Esophagus squamous epithelium (tissue), 5 donors: ENCODE data around the gene FDX1. TPM values are rescaled to one million over a fixed set of nuclear protein-coding genes. Genes with fewer than 3 reads are reported as not detected.

Experiments
- DNase-seq: peaks from one replicate; lab custom pipeline; 2025; lab: John Stamatoyannopoulos, UW
- H3K27ac ChIP-seq, 4 donors: fragments of 200-600 bp; sonication (generic); one replicate each; pipeline ENCODE4 v1.5.1; 2016 to 2019; ENCODE audit warnings: mild to moderate bottlenecking in 1 of 4
- H3K27me3 ChIP-seq, 4 donors: fragments of 200-600 bp; sonication (generic); 1 replicate in 3 of 4; 2 replicates in 1 of 4; pipeline versions ENCODE4 v1.5.1 to v1.6.0; 2017 to 2021; ENCODE audit warnings: antibody characterized with exemption in 1 of 4
- H3K36me3 ChIP-seq, 3 donors: fragments of 200-600 bp; sonication (generic); one replicate each; pipeline ENCODE4 v1.5.1; 2016 to 2019
- H3K4me1 ChIP-seq, 3 donors: fragments of 200-600 bp; sonication (generic); one replicate each; pipeline ENCODE4 v1.5.1; 2017 to 2019
- H3K4me3 ChIP-seq, 4 donors: fragments of 200-600 bp; sonication (generic); 1 replicate in 3 of 4; 2 replicates in 1 of 4; pipeline ENCODE4 v1.5.1; 2016 to 2019; ENCODE audit warnings: mild to moderate bottlenecking in 2 of 4, moderate library complexity in 1 of 4
- H3K9me3 ChIP-seq, 3 donors: fragments of 200-600 bp; sonication (generic); one replicate each; pipeline ENCODE4 v1.5.1; 2016 to 2019
- CTCF ChIP-seq, 6 experiments: fragments of 450-650 bp in 4 of 6; fragments of 200-600 bp in 2 of 6; sonication (generic) in 2 of 6; IDR thresholded peaks; one replicate each; pipeline ENCODE4 v1.5.1; 2016 to 2019; ENCODE audit warnings: antibody characterized with exemption in 6 of 6, mild to moderate bottlenecking in 4 of 6, moderate library complexity in 4 of 6
- POLR2A ChIP-seq, 4 donors: fragments of 450-650 bp; IDR thresholded peaks; one replicate each; pipeline ENCODE4 v1.6.1; 2017; ENCODE audit warnings: antibody characterized with exemption in 4 of 4, mild to moderate bottlenecking in 4 of 4, moderate library complexity in 3 of 4
- WGBS, 2 donors: methylation state at CpG; one replicate each; pipeline ENCODE4 v1.1.5; 2018; 5-methylcytosine and 5-hydroxymethylcytosine counted together
- intact Hi-C: fragments of 100-400 bp; cut with DNase I; formaldehyde crosslinking; loops from one replicate; pipeline ENCODE4 v1.15.0; 2022
- total RNA-seq, 4 donors: library from RNA; depleted of rRNA; stranded (reverse); fragments of >200 nt; gene quantifications; one replicate each; pipeline ENCODE4 v1.1.0, GENCODE V29; 2016
- donor health status: DM: yes; HTN: yes; CAD: no.

The FDX1 gene
- total RNA-seq, 4 donors from 2014 or later, result 13.7 to 22.2 (median 17.5) TPM

- DNase-seq, result no peak
- Histone ChIP-seq H3K4me1 (peaks cover 0 to 5% (median 0%) of the 10 kb centered on the region in 3 donors), H3K4me3 (no peak overlapping the region), H3K27ac (no peak overlapping the region), H3K36me3 (peaks cover 0 to 3% (median 0%) of the 10 kb centered on the region in 3 donors), H3K27me3 (no peaks in the 10 kb centered on the region), H3K9me3 (no peaks in the 10 kb centered on the region)
- no peak for TF ChIP-seq POLR2A (IDR thresholded peaks at IDR 0.05)
- no peak for TF ChIP-seq CTCF (IDR thresholded peaks at IDR 0.05)
- WGBS, 2 donors, result 58 to 75% methylated on average over 1 of the region's 1 CpG
- intact Hi-C loops, result no loop called here
Observed at GRCh38 chr11:110475671-110476070, 45.9 kb downstream of the FDX1 start.

GRCh38 chr11:110478410-110478809 lies 48.7 kb downstream of the FDX1 start:
- no peak overlapping the region for H3K4me3 ChIP-seq
- TF ChIP-seq CTCF (IDR thresholded peaks at IDR 0.05), result no peak
- no peak overlapping the region for H3K27ac ChIP-seq
- WGBS, 2 donors, result 76 to 89% methylated on average over 10 to 12 of the region's 12 CpGs
- H3K4me1 ChIP-seq, result peaks cover 0 to 5% (median 0%) of the 10 kb centered on the region in 3 donors
- H3K27me3 ChIP-seq, result no peaks in the 10 kb centered on the region
- DNase-seq, result no peak
- no peaks in the 10 kb centered on the region for H3K36me3 ChIP-seq
- intact Hi-C loops, result no loop called here
- no peaks in the 10 kb centered on the region for H3K9me3 ChIP-seq

- Histone ChIP-seq H3K36me3 (no peaks in the 10 kb centered on the region), H3K4me1 (peaks cover 0 to 5% (median 0%) of the 10 kb centered on the region in 3 donors), H3K4me3 (no peak overlapping the region), H3K9me3 (no peaks in the 10 kb centered on the region), H3K27me3 (no peaks in the 10 kb centered on the region), H3K27ac (peak overlapping the region in 1 of 4 donors; percentile 19)
- TF ChIP-seq POLR2A (IDR thresholded peaks at IDR 0.05), result no peak
- no peak for TF ChIP-seq CTCF (IDR thresholded peaks at IDR 0.05)
- whole genome bisulfite sequencing, 2 donors, result 50 to 66% methylated on average over 5 of the region's 5 CpGs
- DNase-seq, result no peak
- intact Hi-C loops, result no loop called here
Observed at GRCh38 chr11:110479108-110480101, 49.7 kb downstream of the FDX1 start.

- Histone ChIP-seq H3K9me3 (no peaks in the 10 kb centered on the region), H3K27me3 (no peaks in the 10 kb centered on the region), H3K4me3 (no peak overlapping the region), H3K27ac (no peak overlapping the region), H3K36me3 (no peaks in the 10 kb centered on the region), H3K4me1 (peaks cover 0 to 5% (median 0%) of the 10 kb centered on the region in 3 donors)
- no peak for DNase-seq
- intact Hi-C loops, result no loop called here
- 86 to 90% methylated on average over 5 of the region's 5 CpGs for WGBS, 2 donors
- TF ChIP-seq CTCF (IDR thresholded peaks at IDR 0.05) (no peak), POLR2A (IDR thresholded peaks at IDR 0.05) (no peak)
Observed at GRCh38 chr11:110481523-110481922, 51.8 kb downstream of the FDX1 start.

GRCh38 chr11:110486156-110486555 lies 56.4 kb downstream of the FDX1 start:
- H3K4me1 ChIP-seq, result no peaks in the 10 kb centered on the region
- no peak for TF ChIP-seq CTCF (IDR thresholded peaks at IDR 0.05)
- no peak for TF ChIP-seq POLR2A (IDR thresholded peaks at IDR 0.05)
- DNase-seq, result no peak
- WGBS, 2 donors, result 70 to 78% methylated on average over 4 of the region's 4 CpGs
- H3K36me3 ChIP-seq, result no peaks in the 10 kb centered on the region
- no peaks in the 10 kb centered on the region for H3K9me3 ChIP-seq
- intact Hi-C loops, result no loop called here
- H3K4me3 ChIP-seq, result no peak overlapping the region
- H3K27me3 ChIP-seq, result no peaks in the 10 kb centered on the region
- H3K27ac ChIP-seq, result no peak overlapping the region
